ENCODE measurements around the gene SLC39A6. TPM values are rescaled to one million over a fixed set of nuclear protein-coding genes. Genes with fewer than 3 reads are reported as not detected.
"Not testable (repeated sequence)": the region's sequence is repeated elsewhere in the genome, so short reads cannot be mapped to it uniquely, and the experiment has no call there.

The SLC39A6 gene
- total and polyA plus RNA-seq, 2 of the 13 experiments (the other 11 are each of a cell fraction or from before 2014, with no cell fraction given), result 41.7 to 59.2 TPM

DNA sequence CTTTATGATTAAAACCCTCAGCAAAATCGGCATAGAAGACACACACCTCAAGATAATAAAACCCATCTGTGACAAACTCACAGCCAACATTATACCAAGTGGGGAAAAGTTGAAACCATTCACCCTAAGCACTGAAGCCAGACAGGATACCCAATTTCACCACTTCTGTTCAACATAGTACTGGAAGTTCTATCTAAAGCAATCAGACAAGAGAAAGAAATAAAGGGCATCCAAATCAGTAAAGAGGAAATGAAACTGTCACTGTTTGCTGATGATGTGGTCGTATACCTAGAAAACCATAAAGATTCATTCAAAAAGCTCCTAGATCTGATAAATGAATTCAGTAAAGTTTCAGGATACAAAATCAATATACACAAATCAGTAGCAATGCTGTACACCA lies 45.4 kb downstream of the SLC39A6 start:
- peaks cover 0 to 1% of the 10 kb centered on the region in 2 experiments; a peak in 1 of 5 replicates for H3K27me3 ChIP-seq (ENCODE audit: control insufficient read depth in 1 of 2, insufficient read depth in 2 of 2, low read length in 2 of 2)
- H3K4me1 ChIP-seq (ENCODE audit: insufficient read depth, low read length), result peaks cover 8% of the 10 kb centered on the region
- POLR2A ChIA-PET, result no interaction called here
- intact Hi-C loops (cut with micrococcal nuclease; ENCODE audit: unreplicated experiment), result no loop called here
- H4K20me1 ChIP-seq (ENCODE audit: insufficient read depth, low read length), result no peaks in the 10 kb centered on the region
- peaks cover 12% of the 10 kb centered on the region; the same call in 1 of the 2 replicates for H3K9me3 ChIP-seq (ENCODE audit: low read length)
- ATAC-seq (no peak), FAIRE-seq (no peak), DNase-seq (ENCODE audit: low spot score) (no peak)
- no peaks in the 10 kb centered on the region for H3K36me3 ChIP-seq (replicated peaks in 1 of 2; ENCODE audit: control insufficient read depth in 1 of 2, insufficient read depth in 2 of 2, low read length in 2 of 2)
- 25% methylated on average over 2 of the region's 2 CpGs for WGBS (ENCODE audit: low lambda C conversion rate)
- in situ Hi-C loops (cut with HindIII; ENCODE audit: extremely low pct_ligation_motif_present, low pct_unique_long_range_greater_than_20kb), result no loop called here
- H3K79me2 ChIP-seq (ENCODE audit: insufficient read depth, low read length), result no peaks in the 10 kb centered on the region
- no peak overlapping the region for H3K27ac ChIP-seq (ENCODE audit: extremely low read length, insufficient read depth, low read length)
- H3K4me2 ChIP-seq (ENCODE audit: low read depth, low read length), result no peak overlapping the region
- no TSS peak for BruUV-seq (replicated peaks)
- TF ChIP-seq, protein P1, sequence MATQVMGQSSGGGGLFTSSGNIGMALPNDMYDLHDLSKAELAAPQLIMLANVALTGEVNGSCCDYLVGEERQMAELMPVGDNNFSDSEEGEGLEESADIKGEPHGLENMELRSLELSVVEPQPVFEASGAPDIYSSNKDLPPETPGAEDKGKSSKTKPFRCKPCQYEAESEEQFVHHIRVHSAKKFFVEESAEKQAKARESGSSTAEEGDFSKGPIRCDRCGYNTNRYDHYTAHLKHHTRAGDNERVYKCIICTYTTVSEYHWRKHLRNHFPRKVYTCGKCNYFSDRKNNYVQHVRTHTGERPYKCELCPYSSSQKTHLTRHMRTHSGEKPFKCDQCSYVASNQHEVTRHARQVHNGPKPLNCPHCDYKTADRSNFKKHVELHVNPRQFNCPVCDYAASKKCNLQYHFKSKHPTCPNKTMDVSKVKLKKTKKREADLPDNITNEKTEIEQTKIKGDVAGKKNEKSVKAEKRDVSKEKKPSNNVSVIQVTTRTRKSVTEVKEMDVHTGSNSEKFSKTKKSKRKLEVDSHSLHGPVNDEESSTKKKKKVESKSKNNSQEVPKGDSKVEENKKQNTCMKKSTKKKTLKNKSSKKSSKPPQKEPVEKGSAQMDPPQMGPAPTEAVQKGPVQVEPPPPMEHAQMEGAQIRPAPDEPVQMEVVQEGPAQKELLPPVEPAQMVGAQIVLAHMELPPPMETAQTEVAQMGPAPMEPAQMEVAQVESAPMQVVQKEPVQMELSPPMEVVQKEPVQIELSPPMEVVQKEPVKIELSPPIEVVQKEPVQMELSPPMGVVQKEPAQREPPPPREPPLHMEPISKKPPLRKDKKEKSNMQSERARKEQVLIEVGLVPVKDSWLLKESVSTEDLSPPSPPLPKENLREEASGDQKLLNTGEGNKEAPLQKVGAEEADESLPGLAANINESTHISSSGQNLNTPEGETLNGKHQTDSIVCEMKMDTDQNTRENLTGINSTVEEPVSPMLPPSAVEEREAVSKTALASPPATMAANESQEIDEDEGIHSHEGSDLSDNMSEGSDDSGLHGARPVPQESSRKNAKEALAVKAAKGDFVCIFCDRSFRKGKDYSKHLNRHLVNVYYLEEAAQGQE (IDR thresholded peaks at IDR 0.05; ENCODE audit: borderline replicate concordance in 1 of 2, low read depth in 1 of 2, low read length in 2 of 2), result no peak
- TF ChIP-seq, protein P2, sequence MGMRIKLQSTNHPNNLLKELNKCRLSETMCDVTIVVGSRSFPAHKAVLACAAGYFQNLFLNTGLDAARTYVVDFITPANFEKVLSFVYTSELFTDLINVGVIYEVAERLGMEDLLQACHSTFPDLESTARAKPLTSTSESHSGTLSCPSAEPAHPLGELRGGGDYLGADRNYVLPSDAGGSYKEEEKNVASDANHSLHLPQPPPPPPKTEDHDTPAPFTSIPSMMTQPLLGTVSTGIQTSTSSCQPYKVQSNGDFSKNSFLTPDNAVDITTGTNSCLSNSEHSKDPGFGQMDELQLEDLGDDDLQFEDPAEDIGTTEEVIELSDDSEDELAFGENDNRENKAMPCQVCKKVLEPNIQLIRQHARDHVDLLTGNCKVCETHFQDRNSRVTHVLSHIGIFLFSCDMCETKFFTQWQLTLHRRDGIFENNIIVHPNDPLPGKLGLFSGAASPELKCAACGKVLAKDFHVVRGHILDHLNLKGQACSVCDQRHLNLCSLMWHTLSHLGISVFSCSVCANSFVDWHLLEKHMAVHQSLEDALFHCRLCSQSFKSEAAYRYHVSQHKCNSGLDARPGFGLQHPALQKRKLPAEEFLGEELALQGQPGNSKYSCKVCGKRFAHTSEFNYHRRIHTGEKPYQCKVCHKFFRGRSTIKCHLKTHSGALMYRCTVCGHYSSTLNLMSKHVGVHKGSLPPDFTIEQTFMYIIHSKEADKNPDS (CRISPR knock-in tag; IDR thresholded peaks at IDR 0.05), result no peak
- TF ChIP-seq KLF6 (CRISPR knock-in tag; IDR thresholded peaks at IDR 0.05) (no peak), ZNF546 (CRISPR knock-in tag; conservative IDR thresholded peaks at IDR 0.05) (no peak), ZNF205 (CRISPR knock-in tag; IDR thresholded peaks at IDR 0.05) (no peak), ZNF235 (CRISPR knock-in tag; IDR thresholded peaks at IDR 0.05; ENCODE audit: borderline replicate concordance) (no peak)
- CTCF ChIA-PET (ENCODE audit: low intra/inter-chr PET ratio, low total read pairs), result no interaction called here
- H3K9ac ChIP-seq (ENCODE audit: insufficient read depth, low read depth, low read length), result no peak overlapping the region
- H2AFZ ChIP-seq (ENCODE audit: low read length), result no peak overlapping the region
- H3K4me3 ChIP-seq (replicated peaks in 1 of 3; ENCODE audit: insufficient read depth in 1 of 3, low read depth in 2 of 3, low read length in 3 of 3), result no peak overlapping the region

DNA sequence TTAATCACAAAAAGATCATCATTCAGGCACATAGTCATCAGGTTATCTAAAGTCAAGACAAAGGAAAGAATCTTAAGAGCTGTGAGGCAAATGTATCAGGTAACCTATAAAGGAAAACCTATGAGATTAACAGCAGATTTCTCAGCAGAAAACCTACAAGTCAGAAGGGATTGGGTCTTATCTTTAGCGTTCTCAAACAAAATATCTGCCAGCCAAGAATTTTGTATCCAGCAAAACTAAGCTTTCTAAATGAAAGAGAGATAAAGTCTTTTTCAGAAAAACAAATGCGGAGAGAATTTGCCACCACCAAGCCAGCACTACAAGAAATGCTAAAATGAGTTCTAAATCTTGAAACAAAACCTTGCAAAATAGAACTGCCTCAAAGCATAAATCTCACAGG lies 48.0 kb downstream of the SLC39A6 start:
- POLR2A ChIA-PET; CTCF ChIA-PET (ENCODE audit: low intra/inter-chr PET ratio, low total read pairs); H2AFZ ChIP-seq (ENCODE audit: low read length); BruUV-seq (replicated peaks); ATAC-seq; H3K27me3 ChIP-seq (ENCODE audit: control insufficient read depth in 1 of 2, insufficient read depth in 2 of 2, low read length in 2 of 2); H3K4me2 ChIP-seq (ENCODE audit: low read depth, low read length); H3K79me2 ChIP-seq (ENCODE audit: insufficient read depth, low read length); FAIRE-seq; H3K36me3 ChIP-seq (replicated peaks in 1 of 2; ENCODE audit: control insufficient read depth in 1 of 2, insufficient read depth in 2 of 2, low read length in 2 of 2); H3K27ac ChIP-seq (ENCODE audit: extremely low read length, insufficient read depth, low read length); DNase-seq (ENCODE audit: low spot score); H3K4me3 ChIP-seq (replicated peaks in 1 of 3; ENCODE audit: insufficient read depth in 1 of 3, low read depth in 2 of 3, low read length in 3 of 3); H4K20me1 ChIP-seq (ENCODE audit: insufficient read depth, low read length); in situ Hi-C loops (cut with HindIII; ENCODE audit: extremely low pct_ligation_motif_present, low pct_unique_long_range_greater_than_20kb); intact Hi-C loops (cut with micrococcal nuclease; ENCODE audit: unreplicated experiment); H3K9ac ChIP-seq (ENCODE audit: insufficient read depth, low read depth, low read length): not testable (repeated sequence)
- Histone ChIP-seq H3K4me1 (ENCODE audit: insufficient read depth, low read length) (peaks cover 16% of the 10 kb centered on the region), H3K9me3 (ENCODE audit: low read length) (peaks cover 12% of the 10 kb centered on the region; the same call in 1 of the 2 replicates)
- 71% methylated on average over 2 of the region's 2 CpGs for WGBS (ENCODE audit: low lambda C conversion rate)
